IPS-NIHi7 (cell line): ENCODE results near the gene INPP5E.

ENCODE experiments used
- DNase-seq: peaks from one replicate; pipeline ENCODE4 v3.0.0; 2012; ENCODE audit warnings: mixed read lengths; ENCODE audit errors: extremely low spot score

Gene INPP5E

DNA sequence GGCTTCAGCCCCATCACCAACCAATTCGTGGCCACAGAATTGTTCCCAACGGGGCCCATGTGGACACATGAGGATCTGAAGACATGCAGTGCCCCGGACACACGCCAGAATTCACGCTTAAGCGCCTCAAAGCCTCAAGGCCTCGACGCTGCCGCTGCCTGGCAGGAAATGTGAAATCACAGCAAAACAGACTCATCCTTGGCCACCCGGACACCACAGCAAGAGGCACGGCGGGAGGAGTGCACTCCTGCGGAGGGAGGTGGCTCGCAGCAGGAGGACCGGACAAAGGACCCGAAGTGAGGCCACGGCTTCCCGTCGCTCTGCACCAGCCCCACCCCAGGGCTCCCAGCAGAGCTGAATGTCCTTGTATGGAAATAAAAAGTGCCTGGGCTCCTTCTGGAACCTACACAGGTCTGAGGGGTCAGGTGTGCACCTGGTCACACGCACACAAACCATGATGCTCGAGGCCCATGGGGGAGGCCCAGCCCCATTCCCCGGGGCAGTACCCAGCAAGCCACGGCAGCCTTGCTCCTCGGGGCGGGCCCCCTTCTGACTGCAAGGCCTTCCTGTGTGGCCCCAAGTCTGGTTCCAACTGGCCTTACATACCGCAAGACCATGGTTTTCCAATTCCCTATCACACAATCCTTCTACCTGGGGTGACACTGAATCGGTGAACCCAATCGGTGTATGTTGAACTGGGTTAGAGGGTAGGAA, 33.2 kb upstream of the INPP5E start:
- DNase-seq = no peak

DNA sequence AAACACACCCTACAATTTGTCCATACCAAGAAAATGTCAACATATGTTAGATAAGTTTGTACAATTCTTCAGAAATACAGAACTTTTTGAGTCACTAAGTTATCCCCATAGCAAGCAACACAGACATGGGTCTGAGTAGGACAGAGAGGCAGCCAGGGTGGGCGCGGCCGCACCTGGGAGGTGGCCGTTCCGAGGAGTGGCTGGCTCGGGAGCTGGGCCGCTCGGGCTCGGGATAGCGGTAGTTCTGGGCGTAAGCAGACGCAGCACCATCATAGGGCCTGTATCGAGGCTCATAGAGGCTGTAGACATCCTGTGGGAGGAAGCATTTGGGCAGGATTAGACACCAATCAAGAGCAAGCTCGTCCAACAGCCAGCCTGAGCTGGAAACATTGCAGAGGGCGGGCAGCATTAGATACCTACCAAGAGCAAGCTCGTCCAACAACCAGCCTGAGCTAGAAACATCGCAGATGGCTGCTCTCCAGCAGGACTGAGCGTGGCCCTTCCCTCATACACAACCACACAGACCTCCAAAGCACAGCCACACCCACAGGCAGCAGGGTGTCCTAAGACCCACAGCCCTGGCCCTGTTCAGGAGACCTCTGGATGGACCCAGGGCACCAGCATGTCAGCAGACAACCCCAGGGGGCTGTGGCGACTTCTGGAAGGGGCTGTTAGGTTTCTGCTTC, 32.3 kb upstream of the INPP5E start:
- DNase-seq = no peak

DNA sequence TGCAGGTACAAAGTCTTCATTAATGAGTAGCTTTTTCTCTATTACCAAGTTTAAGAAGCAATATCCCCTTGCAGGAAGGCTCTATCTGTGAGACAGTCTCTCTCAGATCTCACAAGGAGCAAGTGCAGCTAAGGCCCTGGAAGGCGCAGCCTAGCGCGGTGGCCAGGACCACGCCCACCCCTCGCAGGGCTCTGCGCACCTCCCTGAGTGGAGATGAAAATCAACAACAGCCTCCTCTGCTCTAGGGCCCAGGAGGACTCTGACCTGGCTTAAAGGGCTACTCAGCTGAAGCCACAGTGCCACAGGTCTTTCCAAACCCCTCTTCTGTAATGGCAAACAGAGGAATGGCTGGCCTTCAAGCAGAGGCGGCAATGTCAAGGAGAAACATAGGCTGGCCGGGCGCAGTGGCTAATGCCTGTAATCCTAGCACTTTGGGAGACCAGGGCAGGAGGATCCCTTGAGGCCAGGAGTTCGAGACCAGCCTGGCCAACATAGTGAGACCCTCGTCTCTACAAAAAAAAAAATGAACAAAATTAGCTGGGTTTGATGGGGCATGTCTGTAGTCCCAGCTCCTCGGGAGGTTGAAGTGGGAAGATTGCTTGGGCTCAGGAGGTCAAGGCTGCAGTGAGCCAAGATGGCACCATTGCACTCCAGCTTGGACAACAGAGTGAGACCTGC, 31.3 kb upstream of the INPP5E start:
- DNase-seq = no peak

DNA sequence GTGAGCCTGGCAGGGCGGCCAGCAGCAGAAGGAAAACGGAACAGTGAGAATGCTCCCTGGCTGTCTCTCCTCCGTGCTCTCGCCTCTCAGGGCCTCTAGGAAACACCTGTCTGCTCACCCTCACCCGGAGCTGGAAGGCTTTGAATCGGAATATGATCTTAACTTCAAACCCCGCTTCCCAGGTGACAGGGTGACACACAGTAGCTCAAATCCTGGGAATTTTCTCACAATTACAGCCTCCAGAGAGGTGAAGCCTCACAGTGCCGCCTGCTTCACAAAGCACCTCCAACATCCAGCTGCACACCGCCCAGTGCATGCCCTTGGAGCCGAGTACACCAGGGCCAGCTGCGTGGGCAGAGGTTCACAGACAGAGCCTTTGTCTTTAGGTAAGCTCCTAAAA, 30.7 kb upstream of the INPP5E start:
- DNase-seq = no peak

DNA sequence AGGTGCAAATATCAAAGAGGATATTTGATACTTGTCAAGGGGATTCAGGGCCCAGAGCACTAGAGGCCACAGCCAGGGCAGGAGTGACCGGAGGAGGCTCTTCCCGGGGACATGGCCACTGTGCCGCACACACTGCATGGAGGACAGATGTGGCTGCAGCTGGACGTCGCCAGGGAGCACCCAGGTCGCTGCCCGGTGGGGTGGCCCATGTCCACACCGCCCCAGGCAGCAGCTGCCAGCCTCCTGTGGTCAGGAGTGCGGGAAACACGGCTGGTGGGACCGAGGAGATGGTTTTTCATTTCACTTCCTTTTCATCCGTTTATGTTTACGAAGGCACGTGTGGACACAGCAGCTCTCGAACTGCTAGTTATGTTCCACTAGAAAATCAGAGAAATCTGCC, 28.1 kb upstream of the INPP5E start:
- DNase-seq = no peak

DNA sequence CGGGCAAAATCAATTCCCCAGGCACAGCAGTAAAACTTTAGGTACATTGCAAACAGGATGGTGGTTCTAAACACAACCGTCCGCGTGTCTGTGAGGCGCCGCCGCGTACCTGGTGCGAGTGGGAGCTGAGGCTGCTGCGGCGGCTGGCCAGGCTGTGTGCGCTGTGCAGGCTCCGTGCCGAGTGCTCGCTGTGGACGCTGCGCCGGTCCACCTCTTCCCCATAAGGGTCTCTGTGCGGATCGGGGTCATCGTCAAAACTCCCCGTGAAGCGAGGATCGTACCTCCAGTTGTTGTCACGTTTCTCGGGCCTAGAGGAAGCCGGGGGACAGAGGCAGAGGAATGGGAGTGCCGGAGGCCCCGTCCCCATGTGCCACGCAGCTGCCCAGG, 26.5 kb upstream of the INPP5E start:
- DNase-seq = no peak

DNA sequence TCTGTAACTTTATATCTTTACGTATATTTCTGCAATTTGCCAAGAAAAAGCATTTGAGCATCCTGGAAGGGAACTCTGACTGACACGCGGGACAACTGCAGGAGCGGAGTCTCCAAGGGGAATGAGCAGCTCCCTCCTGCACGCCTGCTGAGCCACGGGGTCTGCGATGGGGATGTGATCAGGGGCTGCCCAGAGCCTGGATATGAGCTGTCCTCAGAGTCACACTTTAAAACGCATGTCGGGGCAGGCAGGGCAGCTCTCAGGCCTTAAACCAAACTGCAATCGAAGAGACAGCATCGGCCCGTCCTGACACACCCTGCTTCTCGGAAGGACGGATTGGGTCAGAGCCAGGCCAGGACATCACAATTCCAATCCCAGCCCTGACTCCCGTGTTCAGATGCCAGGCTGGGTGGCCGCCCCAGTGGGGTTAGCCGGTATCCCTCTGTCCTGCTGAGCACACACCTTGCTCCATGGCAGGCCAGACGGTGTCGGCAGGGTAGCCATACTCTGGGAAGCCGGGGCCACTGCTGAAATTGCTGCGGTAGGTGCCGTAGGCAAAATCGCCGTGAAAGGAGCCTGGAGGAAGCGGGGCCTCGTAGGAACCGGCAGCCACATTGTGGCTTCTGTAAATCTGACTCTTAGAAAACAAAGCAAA, 26.0 kb upstream of the INPP5E start:
- DNase-seq = no peak

DNA sequence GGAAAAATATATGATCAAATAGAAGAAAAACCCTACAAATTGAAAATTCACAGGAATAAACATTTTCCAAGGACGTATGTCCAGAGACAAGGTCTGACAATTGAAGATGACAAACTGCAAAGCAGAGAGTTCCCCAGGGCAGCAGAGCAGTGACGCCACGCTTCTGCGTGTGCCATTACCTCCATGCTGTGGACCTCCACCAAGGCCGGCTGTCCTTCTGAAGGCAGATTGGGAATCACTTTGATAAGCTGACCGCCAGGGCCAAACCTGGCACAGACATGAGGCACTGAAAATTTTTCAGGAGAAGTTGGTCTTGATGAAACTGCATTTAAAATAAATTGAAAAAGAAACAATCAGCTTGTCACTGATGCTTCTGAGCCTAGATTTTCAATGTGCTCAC, 24.6 kb upstream of the INPP5E start:
- DNase-seq = no peak

DNA sequence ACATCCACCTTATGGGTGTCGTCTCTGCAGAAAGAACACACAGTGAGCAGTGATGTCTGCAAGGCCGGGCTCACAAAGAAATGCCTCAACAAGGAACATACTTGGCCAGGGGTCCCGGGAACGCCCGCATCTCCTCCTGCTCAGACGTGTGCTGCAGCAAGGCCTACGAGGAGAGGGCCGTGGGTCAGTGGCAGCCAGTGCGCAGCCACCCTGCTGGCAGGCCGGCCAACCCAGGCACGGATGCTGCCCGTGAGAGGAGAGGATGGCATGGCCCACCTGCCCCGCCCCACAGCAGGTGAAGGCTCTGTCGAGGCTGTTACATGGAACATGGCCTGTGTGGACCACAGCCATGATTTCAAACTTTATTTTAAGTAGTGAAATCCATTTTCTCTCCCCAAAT, 23.9 kb upstream of the INPP5E start:
- no peak for DNase-seq

DNA sequence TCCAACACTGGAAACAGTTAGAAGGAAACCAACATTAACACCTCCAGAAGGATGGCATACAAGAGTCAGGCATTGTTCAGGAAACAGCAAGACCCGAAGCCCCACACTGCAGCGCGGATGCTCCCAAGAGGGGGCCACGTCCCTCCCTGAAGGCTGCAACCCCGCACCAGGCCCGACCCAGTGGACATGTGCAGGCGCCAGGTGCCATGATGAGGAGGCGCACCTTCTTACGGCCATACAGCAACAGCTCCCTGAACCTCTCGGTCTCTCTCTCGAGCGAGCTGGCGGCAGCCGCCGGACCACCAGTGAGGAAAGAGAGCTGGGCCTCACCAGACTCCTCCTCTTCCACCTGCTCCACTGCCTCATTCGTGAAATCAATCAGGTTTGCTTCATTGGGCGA, 23.0 kb upstream of the INPP5E start:
- no peak for DNase-seq

DNA sequence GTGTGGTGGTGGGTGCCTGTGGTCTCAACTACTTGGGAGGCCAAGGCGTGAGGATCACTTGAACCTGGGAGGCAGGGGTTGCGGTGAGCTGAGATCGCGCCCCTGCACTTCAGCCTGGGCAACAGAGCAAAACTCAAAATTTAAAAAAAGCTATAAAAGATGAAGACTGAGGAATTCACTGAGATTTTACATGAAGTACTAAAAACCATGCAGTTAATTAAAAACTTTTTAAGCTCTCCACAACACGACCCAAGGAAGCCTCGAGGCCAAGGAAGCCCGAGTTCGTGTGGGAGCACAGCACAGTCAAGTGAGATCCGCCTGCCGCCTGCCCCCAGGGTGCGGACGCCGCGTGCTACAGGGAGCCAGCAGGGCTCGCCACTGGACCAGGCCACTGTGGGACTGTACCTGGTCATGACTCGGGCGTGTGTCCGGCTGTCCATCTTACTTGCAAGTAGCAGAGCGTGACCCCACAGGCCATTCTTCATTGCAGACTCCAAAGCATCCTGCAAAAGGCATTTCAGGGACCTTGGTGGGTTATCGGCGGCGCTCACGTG, 21.2 kb upstream of the INPP5E start:
- DNase-seq = no peak

DNA sequence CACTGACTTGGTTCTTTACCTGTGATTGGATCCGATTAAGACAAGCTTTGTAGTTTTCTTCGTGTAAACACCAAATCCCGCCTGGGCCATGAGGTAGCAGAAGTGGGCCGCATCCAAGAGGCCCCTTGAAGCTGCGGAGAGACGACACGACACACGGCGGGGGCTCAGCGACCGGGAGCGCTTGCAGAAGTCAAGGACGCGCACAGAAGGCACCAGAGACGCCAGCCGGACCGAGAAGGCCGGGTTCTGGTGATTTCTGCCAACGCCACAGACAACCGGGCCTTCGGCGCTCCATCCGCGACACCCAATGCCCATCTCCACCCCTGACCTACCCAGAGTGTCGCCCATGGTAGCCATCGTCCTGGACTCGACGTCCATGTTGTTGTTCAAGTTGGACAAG, 19.8 kb upstream of the INPP5E start:
- DNase-seq = no peak

DNA sequence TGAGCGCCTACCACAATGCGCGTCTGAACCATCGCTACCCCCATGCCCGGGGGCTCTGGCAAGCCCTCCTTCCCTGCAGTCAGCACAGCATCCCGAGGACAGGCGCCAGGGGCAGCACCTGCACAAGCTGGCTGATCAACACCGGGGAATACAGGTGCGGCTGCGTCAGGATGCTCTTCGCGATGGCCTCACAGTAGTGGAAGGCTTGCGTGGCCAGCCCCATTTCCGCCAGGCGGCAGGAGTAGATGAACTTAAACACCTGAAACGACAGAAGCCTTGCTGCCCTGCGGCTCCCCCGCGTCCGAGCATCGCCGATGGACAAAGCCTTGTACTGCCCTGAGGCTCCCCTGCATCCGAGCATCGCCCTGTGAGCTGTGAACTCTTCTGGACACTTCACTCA, 17.7 kb upstream of the INPP5E start:
- DNase-seq = no peak

DNA sequence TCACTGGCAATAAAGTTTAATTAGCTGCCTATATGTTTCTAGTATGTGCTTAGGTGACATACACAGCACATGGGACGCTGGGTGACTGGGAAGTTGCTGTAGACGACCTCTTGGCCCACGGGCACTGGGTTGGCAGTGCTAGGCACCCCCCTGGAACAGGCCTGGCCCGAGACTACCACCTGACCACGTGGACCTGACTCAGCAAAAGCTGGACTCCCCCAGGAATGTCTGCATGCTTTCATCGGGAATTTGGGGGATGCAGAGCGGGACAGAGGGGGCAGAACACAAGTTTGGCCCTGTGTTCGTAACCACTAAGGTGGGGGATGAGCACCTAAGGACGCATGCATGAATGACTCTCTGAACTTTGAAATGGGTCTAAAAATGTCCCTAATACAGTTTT, 16.6 kb upstream of the INPP5E start:
- DNase-seq = no peak

DNA sequence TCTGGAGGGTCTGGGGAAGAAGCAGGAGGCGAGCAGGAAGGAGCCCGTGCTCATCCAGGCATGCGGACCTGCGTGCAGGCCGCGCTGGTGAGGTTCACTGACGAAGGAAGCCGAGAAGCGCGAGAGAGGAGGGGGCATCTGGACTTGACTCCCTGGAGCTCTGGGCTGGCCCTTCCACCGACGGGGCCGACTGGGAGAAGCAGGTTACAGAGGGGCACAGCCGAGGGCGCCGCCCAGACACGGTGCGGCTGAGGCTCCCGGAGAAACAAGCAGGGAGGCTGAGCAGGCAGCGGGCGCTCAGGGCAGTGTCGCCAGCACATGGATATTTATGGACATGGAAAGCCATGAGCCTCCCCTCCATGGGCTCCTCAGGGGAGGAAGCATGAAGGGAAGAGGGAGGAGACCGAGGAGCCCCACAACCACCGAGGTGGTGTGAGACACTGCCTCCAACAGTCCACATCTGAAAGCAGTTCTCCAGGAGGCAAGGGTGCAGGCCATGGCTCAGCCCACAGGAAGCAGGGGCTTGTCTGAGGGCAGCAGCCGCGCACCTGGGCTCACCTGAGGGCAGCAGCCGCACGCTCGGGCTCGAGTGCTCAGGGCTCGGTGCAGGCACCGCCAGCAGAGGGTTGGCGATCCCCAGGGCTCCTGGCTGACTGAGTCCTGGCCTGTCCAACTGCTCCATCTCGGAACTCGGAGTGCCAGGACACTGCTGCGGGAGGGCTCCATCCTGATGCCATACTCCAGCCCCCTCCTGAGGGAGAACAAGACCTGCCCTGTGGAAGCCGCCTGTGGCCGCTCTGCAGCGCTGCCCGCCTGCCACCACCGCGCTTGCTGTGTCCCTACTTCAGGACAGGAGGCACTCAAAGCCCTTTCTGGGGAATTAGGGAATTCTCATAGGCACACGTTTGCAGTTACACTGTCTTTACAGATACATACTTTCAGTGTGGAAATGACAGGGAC, 15.7 kb upstream of the INPP5E start:
- no peak for DNase-seq

DNA sequence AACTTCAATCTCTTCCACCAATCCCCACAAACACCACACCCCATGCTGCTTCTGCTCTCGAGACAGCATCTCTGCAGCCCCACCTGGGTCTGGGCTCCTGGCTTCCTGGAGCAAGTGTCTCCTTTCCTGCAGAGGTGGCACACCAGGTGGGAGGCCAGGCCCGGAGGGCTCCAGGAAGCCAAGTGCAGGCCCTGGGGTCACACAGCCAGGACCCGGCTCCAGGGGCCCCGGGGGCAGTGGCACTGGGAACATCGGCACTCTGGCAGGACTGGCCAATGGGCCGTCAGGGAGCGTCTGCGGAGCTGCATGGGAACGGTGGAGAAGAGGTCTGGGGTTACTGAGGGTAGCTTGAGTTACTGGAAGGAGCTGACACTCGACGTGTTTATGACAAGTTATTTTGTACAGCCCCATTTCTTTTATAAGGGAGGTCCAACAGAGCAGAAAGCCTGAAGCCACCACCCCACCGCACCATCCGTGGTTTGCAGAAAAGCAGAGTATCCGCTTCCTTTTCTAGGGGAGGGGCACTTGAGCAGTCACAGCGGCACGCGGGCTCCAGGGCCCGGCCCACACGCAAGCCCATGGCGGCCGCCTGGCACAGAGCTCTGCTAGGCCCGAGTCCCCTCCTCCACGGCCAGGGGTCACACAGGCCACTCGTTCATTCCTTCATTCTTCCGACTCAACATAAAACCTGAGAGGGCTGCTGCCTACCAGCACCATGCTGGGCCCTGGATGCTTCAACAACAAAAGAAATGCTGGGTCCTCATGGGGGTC, 14.6 kb upstream of the INPP5E start:
- DNase-seq = no peak

DNA sequence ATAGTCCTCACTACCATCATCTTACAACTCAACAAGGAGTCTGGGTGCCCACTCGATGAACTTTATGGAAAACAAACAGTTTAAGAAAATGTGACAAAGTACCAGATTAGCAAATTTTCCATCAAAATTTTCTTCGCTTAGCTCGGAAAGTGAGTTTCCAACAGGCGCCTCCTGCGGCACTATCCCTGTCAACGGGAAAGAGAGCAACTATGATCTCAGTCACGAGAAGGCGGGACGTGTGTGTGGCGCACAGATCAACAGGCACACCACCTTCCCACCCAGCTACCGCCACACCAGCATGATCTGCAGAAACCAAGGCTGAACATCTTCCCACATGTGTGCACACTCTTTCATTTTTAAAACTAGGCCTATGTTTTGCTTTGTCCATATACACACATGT, 13.7 kb upstream of the INPP5E start:
- DNase-seq = no peak

DNA sequence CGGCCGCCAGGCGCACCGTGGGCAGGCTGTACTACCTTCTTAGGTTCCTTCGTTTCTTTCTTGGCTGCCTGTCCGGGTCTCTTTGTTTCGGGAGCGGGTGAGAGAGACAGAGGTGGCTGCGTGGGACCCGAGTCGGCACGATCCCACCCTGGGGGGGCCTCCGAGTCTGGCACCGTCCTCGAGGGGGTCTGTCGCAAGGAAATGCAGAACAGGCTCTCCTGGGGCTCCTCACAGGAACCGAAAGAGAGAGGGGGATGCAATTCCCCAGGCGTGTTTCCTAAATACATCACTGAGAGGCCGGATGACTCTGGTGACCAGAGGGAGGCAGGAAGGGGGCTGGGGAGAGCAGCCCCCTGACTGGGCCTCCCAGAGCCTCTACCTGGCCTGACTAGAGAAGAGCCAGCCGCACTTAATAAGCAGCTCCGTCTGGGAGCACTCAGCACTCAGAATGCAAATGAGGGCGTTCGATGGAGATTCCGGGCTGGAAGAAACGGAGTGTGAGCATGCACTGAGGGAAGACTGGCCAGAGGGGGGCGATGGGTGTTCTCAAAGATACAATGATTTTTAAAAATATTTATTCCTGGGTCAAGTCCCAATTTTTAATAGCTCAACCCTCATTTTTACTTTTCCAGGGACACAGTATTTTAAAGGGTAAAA, 11.7 kb upstream of the INPP5E start:
- DNase-seq = no peak

DNA sequence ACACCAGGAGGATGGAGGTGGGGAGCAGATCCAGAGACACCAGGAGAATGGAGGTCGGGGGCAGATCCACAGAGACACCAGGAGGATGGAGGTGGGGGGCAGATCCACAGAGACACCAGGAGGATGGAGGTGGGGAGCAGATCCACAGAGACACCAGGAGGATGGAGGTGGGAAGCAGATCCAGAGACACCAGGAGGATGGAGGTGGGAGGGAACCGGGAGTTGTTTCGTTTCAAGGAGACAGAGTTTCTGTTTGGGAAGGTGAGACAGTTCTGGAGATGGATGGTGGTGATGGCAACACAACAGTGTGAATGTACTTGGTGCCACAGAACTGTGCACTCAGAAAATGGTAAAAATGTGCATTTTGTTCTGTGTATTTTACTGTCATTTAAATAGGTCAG, 9.0 kb upstream of the INPP5E start:
- DNase-seq = no peak
